Activated CD4-positive, alpha-beta T cell treated with anti-CD3 and anti-CD28 coated beads, Interleukin-2, amount 10 ng/mL, durations not matched to agents 24 days and 14 days (primary cell): ENCODE measurements around the gene CTNND2. TPM values are rescaled to one million over a fixed set of nuclear protein-coding genes. Genes with fewer than 3 reads are reported as not detected.

Experiments used
- DNase-seq: peaks from one replicate; pipeline ENCODE4 v3.0.0; 2022
- H3K27ac Mint-ChIP-seq: one replicate; pipeline ENCODE4 v1.8.0; 2022; ENCODE audit warnings: mild to moderate bottlenecking, mixed read lengths
- H3K27me3 Mint-ChIP-seq: one replicate; pipeline ENCODE4 v1.8.0; 2022; ENCODE audit warnings: mixed read lengths
- H3K36me3 Mint-ChIP-seq: one replicate; pipeline ENCODE4 v1.8.0; 2022; ENCODE audit warnings: low read depth, mild to moderate bottlenecking, mixed read lengths
- H3K4me1 Mint-ChIP-seq: one replicate; pipeline ENCODE4 v1.8.0; 2021; ENCODE audit warnings: mixed read lengths
- H3K4me3 Mint-ChIP-seq: one replicate; pipeline ENCODE4 v1.8.0; 2022; ENCODE audit warnings: mild to moderate bottlenecking, moderate library complexity, mixed read lengths
- H3K9me3 Mint-ChIP-seq: one replicate; pipeline ENCODE4 v1.8.0; 2021; ENCODE audit warnings: mixed read lengths
- intact Hi-C: fragments of 100-400 bp; cut with micrococcal nuclease; formaldehyde crosslinking; loops from one replicate; pipeline ENCODE4 v1.15.1; 2023
- total RNA-seq: library from RNA; stranded (reverse); gene quantifications from 2 replicates; pipeline ENCODE4 v1.2.3, GENCODE V29; 2022

CTNND2 gene
- total RNA-seq, 1 donor from 2014 or later = not detected

DNA sequence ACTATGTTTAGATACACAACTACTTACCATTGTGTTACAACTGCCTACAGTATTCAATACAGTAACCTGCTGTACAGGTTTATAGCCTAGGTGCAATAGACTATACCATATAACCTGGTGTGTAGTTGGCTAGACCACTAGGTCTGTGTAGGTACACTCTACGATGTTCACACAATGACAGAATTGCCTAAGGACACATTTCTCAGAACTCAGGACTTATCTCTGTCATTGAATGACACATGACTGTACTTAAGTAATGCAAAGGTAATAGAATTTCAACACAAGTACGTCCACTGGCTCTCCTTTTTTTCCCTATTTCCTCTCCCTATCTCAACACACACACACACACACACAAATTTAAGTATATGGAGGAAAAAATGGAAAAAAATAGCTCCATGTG is 385.6 kb downstream of the CTNND2 start:
- Mint-ChIP-seq H3K9me3 (no peaks in the 10 kb centered on the region), H3K36me3 (no peaks in the 10 kb centered on the region), H3K27me3 (no peaks in the 10 kb centered on the region), H3K4me3 (no peak overlapping the region), H3K4me1 (no peaks in the 10 kb centered on the region), H3K27ac (no peak overlapping the region)
- intact Hi-C loops = no loop called here
- DNase-seq = no peak

DNA sequence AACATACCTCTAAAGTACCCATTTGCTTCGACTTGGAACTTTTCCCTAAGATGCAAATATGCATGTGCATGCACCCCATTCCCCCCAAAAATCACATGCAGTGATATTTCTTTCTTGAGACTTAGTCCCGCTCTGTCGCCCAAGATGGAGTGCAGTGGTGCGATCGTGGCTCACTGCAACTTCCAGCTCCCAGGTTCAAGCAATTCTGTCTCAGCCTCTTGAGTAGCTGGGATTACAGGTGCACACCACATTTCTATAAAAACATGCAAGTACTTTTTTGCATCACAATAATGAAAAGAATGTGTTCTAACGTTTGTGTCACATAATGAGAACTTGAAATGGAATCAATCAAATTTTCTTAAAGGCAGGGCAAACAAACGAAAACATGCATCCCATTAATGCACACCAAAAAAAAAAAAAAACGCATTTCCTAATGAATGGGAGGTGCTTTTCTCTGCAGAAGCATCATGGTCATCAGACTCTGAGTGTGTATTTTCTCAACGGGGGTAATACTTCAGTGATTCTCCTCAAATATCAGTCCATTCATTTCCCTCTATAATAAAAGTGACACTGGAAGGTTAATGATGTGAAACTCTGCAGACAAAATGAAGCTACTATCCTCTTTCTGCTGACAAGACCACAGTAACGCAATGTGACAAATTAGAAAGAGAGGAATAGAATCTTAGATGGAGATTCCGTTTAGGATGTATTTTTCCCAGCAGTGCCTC is 389.4 kb downstream of the CTNND2 start:
- intact Hi-C loops = no loop called here
- DNase-seq = no peak
- H3K4me3 Mint-ChIP-seq = no peak overlapping the region
- no peaks in the 10 kb centered on the region for H3K27me3 Mint-ChIP-seq
- H3K4me1 Mint-ChIP-seq = no peaks in the 10 kb centered on the region
- H3K27ac Mint-ChIP-seq = no peak overlapping the region
- H3K9me3 Mint-ChIP-seq = no peaks in the 10 kb centered on the region
- H3K36me3 Mint-ChIP-seq = no peaks in the 10 kb centered on the region

GRCh38 chr5:11511878-11512277 is 392.4 kb downstream of the CTNND2 start:
- DNase-seq = no peak
- no peaks in the 10 kb centered on the region for H3K4me1 Mint-ChIP-seq
- H3K9me3 Mint-ChIP-seq = no peaks in the 10 kb centered on the region
- no peak overlapping the region for H3K4me3 Mint-ChIP-seq
- H3K27ac Mint-ChIP-seq = no peak overlapping the region
- H3K27me3 Mint-ChIP-seq = no peaks in the 10 kb centered on the region
- no peaks in the 10 kb centered on the region for H3K36me3 Mint-ChIP-seq
- intact Hi-C loops = no loop called here

DNA sequence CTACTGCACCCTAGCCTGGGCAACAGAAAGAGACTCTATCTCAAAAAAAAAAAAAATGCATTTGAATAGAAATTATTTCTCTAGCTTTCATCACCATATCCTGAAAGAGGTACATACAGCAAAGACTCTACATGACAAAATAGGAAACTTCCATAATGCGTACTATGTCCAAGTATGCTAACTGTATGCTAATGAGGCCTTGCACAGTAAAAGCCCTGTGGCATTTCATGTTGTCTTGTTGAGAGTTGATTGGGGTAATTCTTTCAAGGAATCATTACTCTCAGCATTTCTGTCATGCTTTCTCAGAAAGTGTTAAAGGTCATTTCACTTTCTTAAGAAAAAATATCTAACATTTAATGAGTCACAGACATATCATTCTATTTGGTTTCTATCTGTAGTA is 393.4 kb downstream of the CTNND2 start:
- H3K4me3 Mint-ChIP-seq = no peak overlapping the region
- H3K4me1 Mint-ChIP-seq = no peaks in the 10 kb centered on the region
- no peak for DNase-seq
- no peaks in the 10 kb centered on the region for H3K36me3 Mint-ChIP-seq
- no peaks in the 10 kb centered on the region for H3K27me3 Mint-ChIP-seq
- no peaks in the 10 kb centered on the region for H3K9me3 Mint-ChIP-seq
- H3K27ac Mint-ChIP-seq = no peak overlapping the region
- intact Hi-C loops = no loop called here

- Mint-ChIP-seq H3K9me3 (no peaks in the 10 kb centered on the region), H3K27me3 (no peaks in the 10 kb centered on the region), H3K36me3 (no peaks in the 10 kb centered on the region), H3K4me3 (no peak overlapping the region), H3K27ac (no peak overlapping the region), H3K4me1 (no peaks in the 10 kb centered on the region)
- DNase-seq = no peak
- intact Hi-C loops = no loop called here
Measured at GRCh38 chr5:11509793-11510192, 394.5 kb downstream of the CTNND2 start.

- Mint-ChIP-seq H3K36me3 (no peaks in the 10 kb centered on the region), H3K27ac (no peak overlapping the region), H3K9me3 (no peaks in the 10 kb centered on the region), H3K27me3 (no peaks in the 10 kb centered on the region), H3K4me3 (no peak overlapping the region), H3K4me1 (no peaks in the 10 kb centered on the region)
- no peak for DNase-seq
- intact Hi-C loops = no loop called here
Measured at GRCh38 chr5:11507156-11507910, 396.9 kb downstream of the CTNND2 start.

GRCh38 chr5:11504886-11505193 is 399.4 kb downstream of the CTNND2 start:
- no peaks in the 10 kb centered on the region for H3K27me3 Mint-ChIP-seq
- DNase-seq = no peak
- H3K9me3 Mint-ChIP-seq = no peaks in the 10 kb centered on the region
- no peak overlapping the region for H3K27ac Mint-ChIP-seq
- intact Hi-C loops = no loop called here
- no peak overlapping the region for H3K4me3 Mint-ChIP-seq
- no peaks in the 10 kb centered on the region for H3K4me1 Mint-ChIP-seq
- no peaks in the 10 kb centered on the region for H3K36me3 Mint-ChIP-seq

DNA sequence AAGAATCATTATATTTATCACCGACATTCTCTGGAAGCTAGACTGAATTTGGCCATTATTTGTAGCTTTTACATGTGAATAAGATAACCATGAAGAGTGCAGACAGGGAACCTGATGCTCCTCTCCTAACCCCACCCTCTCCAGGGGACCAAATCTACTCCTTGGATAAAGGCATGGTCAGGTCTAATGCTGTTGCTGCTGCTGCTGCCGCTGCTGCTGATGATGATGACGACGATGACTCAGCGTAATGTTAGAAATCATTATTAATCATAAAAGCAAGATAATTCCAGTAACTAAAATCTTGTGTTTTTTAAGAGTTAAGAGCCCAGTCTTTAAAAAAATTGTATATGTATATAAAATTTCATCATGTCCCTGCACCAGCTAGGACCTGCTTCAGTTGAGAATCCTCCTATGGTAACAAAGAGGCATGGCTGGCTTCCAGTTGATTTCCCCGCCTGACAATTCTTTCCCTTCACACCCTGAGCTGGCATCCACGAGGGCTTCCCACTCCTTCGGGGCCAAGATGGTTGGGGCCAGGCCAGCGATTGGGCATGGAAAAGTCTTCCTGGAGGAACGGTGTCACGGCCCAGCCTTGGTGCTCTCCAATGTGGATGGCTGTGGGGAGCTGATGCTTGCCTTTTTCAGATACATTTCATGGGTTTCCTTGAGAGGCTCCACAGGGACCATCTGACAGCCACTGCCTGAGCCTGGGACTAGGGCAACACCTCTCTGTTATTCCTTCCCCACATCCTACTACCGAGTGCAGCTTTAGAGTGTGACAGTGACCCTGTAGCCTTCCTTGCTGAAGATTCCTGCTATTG is 400.0 kb downstream of the CTNND2 start:
- H3K4me3 Mint-ChIP-seq = no peak overlapping the region
- no peak overlapping the region for H3K27ac Mint-ChIP-seq
- H3K9me3 Mint-ChIP-seq = no peaks in the 10 kb centered on the region
- no peaks in the 10 kb centered on the region for H3K4me1 Mint-ChIP-seq
- no peaks in the 10 kb centered on the region for H3K27me3 Mint-ChIP-seq
- intact Hi-C loops = no loop called here
- no peak for DNase-seq
- H3K36me3 Mint-ChIP-seq = no peaks in the 10 kb centered on the region

GRCh38 chr5:11502783-11503182 is 401.5 kb downstream of the CTNND2 start:
- no peaks in the 10 kb centered on the region for H3K4me1 Mint-ChIP-seq
- no peak for DNase-seq
- no peak overlapping the region for H3K4me3 Mint-ChIP-seq
- H3K27me3 Mint-ChIP-seq = no peaks in the 10 kb centered on the region
- H3K36me3 Mint-ChIP-seq = no peaks in the 10 kb centered on the region
- intact Hi-C loops = no loop called here
- no peaks in the 10 kb centered on the region for H3K9me3 Mint-ChIP-seq
- no peak overlapping the region for H3K27ac Mint-ChIP-seq

GRCh38 chr5:11497651-11498050 is 406.6 kb downstream of the CTNND2 start:
- intact Hi-C loops = no loop called here
- no peaks in the 10 kb centered on the region for H3K9me3 Mint-ChIP-seq

GRCh38 chr5:11496137-11496719 is 408.0 kb downstream of the CTNND2 start:
- H3K36me3 Mint-ChIP-seq = no peaks in the 10 kb centered on the region
- H3K27ac Mint-ChIP-seq = no peak overlapping the region
- no peaks in the 10 kb centered on the region for H3K27me3 Mint-ChIP-seq
- H3K4me1 Mint-ChIP-seq = no peaks in the 10 kb centered on the region
- no peak overlapping the region for H3K4me3 Mint-ChIP-seq
- H3K9me3 Mint-ChIP-seq = no peaks in the 10 kb centered on the region
- DNase-seq = no peak
- intact Hi-C loops = no loop called here

More at GRCh38 chr5:11497651-11498050, 406.6 kb downstream of the CTNND2 start:
- Mint-ChIP-seq H3K4me1 (no peaks in the 10 kb centered on the region), H3K27ac (no peak overlapping the region), H3K36me3 (no peaks in the 10 kb centered on the region), H3K4me3 (no peak overlapping the region), H3K27me3 (no peaks in the 10 kb centered on the region)
- no peak for DNase-seq

DNA sequence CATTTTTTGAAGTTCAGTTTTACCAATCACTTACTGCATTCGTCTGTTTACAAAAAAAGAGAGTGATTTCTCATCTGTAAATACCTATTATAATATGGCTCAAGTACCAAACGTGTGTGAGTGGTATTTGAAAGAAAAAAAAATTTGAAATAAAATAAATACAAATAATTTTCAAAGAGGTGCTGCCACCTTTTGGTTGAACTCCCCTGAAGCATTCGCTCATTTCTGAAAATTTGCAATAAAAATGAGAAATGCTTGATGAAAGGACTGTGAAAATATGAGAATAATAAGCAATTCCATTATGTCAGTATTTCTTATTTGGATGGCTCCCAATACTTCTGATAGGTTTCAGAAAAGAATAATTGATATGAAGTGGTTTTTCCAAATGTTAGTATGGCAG is 409.9 kb downstream of the CTNND2 start:
- no peak for DNase-seq
- no peak overlapping the region for H3K27ac Mint-ChIP-seq
- H3K4me1 Mint-ChIP-seq = no peaks in the 10 kb centered on the region
- no peaks in the 10 kb centered on the region for H3K27me3 Mint-ChIP-seq
- intact Hi-C loops = no loop called here
- H3K9me3 Mint-ChIP-seq = no peaks in the 10 kb centered on the region
- H3K36me3 Mint-ChIP-seq = no peaks in the 10 kb centered on the region
- no peak overlapping the region for H3K4me3 Mint-ChIP-seq

- no peak overlapping the region for H3K4me3 Mint-ChIP-seq
- intact Hi-C loops = no loop called here
- no peak overlapping the region for H3K27ac Mint-ChIP-seq
- no peaks in the 10 kb centered on the region for H3K4me1 Mint-ChIP-seq
- H3K36me3 Mint-ChIP-seq = no peaks in the 10 kb centered on the region
- DNase-seq = no peak
- no peaks in the 10 kb centered on the region for H3K27me3 Mint-ChIP-seq
- no peaks in the 10 kb centered on the region for H3K9me3 Mint-ChIP-seq
Measured at GRCh38 chr5:11491404-11492075, 412.7 kb downstream of the CTNND2 start.
